Measurements from ENCODE around the gene MEA1. TPM values are rescaled to one million over a fixed set of nuclear protein-coding genes. Genes with fewer than 3 reads are reported as not detected.
"Not testable (repeated sequence)": the region's sequence is repeated elsewhere in the genome, so short reads cannot be mapped to it uniquely, and the experiment has no call there.

Gene MEA1
- total RNA-seq, 1 donor from 2014 or later: 94.3 TPM

DNA sequence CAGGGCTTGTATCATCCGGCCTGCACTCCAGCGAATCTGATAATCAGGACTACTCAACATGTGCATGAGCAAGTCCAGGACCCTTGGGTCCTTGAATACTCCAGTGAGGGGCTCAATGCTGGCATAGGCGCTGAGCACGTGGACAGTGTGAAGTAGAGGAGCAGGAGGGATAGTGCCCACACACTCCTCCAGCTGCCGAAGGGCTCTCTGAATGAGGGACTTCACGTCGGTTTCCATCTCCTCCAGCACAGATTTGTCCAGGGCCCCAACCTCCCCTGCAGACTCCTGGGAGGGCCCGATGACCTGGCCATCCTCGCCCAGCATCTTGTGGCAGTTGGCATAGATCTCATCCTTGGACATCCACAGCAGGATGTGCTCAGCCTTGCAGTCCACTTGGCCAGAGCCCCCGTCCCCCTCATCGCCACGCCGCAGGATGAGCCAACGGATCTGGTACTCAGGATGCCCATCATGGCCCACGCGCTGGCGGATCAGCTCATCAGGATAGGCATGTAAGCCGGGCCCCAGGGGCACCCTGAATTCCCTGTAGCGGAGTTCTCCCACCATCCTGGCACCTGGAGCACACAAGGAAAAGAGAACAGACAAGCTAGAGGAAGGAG lies 38.6 kb upstream of the MEA1 start:
- H3K4me3 Mint-ChIP-seq: peak overlapping the region; percentile 96
- H3K27ac Mint-ChIP-seq: peak overlapping the region; percentile 98
- peaks cover 32% of the 10 kb centered on the region for H3K4me1 Mint-ChIP-seq
- intact Hi-C loops (cut with micrococcal nuclease): loop anchor here (5.0 to 10.0 kb wide), 4 partner anchors 75 to 488 kb away; partner anchors contain the start of genes PEX6, POLR1C, UBR2 and YIPF3
- H3K36me3 Mint-ChIP-seq (ENCODE audit: low read depth): peaks cover 40% of the 10 kb centered on the region
- DNase-seq: no peak
- no peaks in the 10 kb centered on the region for H3K9me3 Mint-ChIP-seq
- no peaks in the 10 kb centered on the region for H3K27me3 Mint-ChIP-seq

DNA sequence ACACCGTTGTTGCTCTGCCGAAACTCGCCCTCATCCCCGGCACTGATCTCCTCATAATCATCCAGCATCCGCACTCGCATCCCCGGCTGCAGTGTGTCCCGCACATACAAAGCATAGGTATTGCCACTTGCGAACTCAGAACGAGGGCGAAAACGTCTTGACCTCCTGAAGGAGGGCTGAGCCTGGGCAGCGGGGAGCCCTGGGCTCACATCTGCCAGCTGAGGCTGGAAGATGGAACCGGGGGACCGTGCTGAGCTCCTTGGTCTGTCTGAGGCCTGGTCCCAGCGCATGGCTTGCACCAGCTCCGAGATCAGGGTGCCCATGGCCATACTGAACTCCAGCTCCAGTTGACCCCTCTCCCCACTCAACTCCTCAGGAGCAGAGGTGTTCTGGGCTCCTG lies 37.2 kb upstream of the MEA1 start:
- Mint-ChIP-seq H3K27ac (no peak overlapping the region), H3K4me1 (peaks cover 32% of the 10 kb centered on the region), H3K9me3 (no peaks in the 10 kb centered on the region), H3K4me3 (peak overlapping the region; percentile 22), H3K36me3 (ENCODE audit: low read depth) (peaks cover 44% of the 10 kb centered on the region), H3K27me3 (no peaks in the 10 kb centered on the region)
- intact Hi-C loops (cut with micrococcal nuclease): loop anchor here (5.0 to 10.0 kb wide), 4 partner anchors 74 to 486 kb away; partner anchors contain the start of genes PEX6, POLR1C, UBR2 and YIPF3
- no peak for DNase-seq

- H3K4me1 Mint-ChIP-seq: peaks cover 20% of the 10 kb centered on the region
- intact Hi-C loops (cut with micrococcal nuclease): no loop called here
Observed at GRCh38 chr6:43047998-43048397, 34.3 kb upstream of the MEA1 start.

GRCh38 chr6:43045371-43045930 lies 31.7 kb upstream of the MEA1 start:
- no peaks in the 10 kb centered on the region for H3K9me3 Mint-ChIP-seq
- H3K27me3 Mint-ChIP-seq: no peaks in the 10 kb centered on the region
- H3K4me3 Mint-ChIP-seq: no peak overlapping the region
- DNase-seq: no peak
- no peak overlapping the region for H3K27ac Mint-ChIP-seq
- peaks cover 40% of the 10 kb centered on the region for H3K36me3 Mint-ChIP-seq (ENCODE audit: low read depth)
- intact Hi-C loops (cut with micrococcal nuclease): no loop called here
- no peaks in the 10 kb centered on the region for H3K4me1 Mint-ChIP-seq

More at GRCh38 chr6:43047998-43048397, 34.3 kb upstream of the MEA1 start:
- H3K9me3 Mint-ChIP-seq: no peaks in the 10 kb centered on the region
- H3K27ac Mint-ChIP-seq: no peak overlapping the region
- no peak overlapping the region for H3K4me3 Mint-ChIP-seq
- no peak for DNase-seq
- H3K36me3 Mint-ChIP-seq (ENCODE audit: low read depth): peaks cover 44% of the 10 kb centered on the region
- no peaks in the 10 kb centered on the region for H3K27me3 Mint-ChIP-seq

GRCh38 chr6:43043310-43043709 lies 29.6 kb upstream of the MEA1 start:
- peaks cover 43% of the 10 kb centered on the region for H3K36me3 Mint-ChIP-seq (ENCODE audit: low read depth)
- intact Hi-C loops (cut with micrococcal nuclease): no loop called here
- no peak for DNase-seq
- H3K9me3 Mint-ChIP-seq: no peaks in the 10 kb centered on the region
- H3K4me1 Mint-ChIP-seq: no peaks in the 10 kb centered on the region
- no peak overlapping the region for H3K27ac Mint-ChIP-seq
- H3K27me3 Mint-ChIP-seq: no peaks in the 10 kb centered on the region
- no peak overlapping the region for H3K4me3 Mint-ChIP-seq

GRCh38 chr6:43041475-43041874 lies 27.7 kb upstream of the MEA1 start:
- H3K27me3 Mint-ChIP-seq; H3K4me1 Mint-ChIP-seq; H3K4me3 Mint-ChIP-seq; H3K9me3 Mint-ChIP-seq; DNase-seq; intact Hi-C loops (cut with micrococcal nuclease); H3K27ac Mint-ChIP-seq: not testable (repeated sequence)
- H3K36me3 Mint-ChIP-seq (ENCODE audit: low read depth): peaks cover 54% of the 10 kb centered on the region

DNA sequence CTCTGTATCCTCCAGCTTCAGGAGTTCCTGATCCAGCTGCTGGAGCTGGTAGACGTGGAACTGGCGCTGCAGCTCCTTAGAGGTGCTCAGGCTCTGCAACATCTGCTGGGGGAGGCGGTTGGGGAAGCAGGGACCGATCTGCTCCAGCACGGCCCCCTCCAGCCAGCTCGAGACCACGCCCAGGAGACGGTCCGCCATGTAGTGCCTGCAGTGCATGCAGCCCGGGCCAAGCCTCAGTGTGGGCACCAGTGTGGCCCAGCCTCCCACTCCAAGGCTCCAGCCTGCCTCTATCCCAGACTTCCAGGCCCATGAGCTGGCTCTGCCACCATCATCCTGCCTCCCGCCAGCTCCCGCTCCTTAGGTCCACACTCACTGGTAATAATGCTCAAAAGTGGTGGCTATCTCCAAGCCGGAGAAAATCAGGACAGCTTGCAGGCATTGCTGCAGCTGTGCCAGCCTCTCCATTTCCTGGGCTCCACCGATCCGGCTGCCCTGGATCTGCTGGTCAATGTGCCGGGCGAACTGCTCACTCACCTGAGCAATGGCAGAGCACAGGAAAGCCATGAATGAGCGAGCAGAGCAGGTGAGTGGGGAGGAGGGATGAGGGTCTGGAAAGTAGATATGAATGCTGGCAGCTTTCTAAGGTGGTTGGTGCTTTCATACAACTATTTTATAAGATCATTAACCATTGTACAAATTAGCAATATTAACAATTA lies 27.0 kb upstream of the MEA1 start:
- Mint-ChIP-seq H3K9me3 (no peaks in the 10 kb centered on the region), H3K36me3 (ENCODE audit: low read depth) (peaks cover 50% of the 10 kb centered on the region), H3K27ac (no peak overlapping the region), H3K27me3 (no peaks in the 10 kb centered on the region), H3K4me1 (no peaks in the 10 kb centered on the region), H3K4me3 (no peak overlapping the region)
- intact Hi-C loops (cut with micrococcal nuclease): no loop called here
- DNase-seq: no peak

DNA sequence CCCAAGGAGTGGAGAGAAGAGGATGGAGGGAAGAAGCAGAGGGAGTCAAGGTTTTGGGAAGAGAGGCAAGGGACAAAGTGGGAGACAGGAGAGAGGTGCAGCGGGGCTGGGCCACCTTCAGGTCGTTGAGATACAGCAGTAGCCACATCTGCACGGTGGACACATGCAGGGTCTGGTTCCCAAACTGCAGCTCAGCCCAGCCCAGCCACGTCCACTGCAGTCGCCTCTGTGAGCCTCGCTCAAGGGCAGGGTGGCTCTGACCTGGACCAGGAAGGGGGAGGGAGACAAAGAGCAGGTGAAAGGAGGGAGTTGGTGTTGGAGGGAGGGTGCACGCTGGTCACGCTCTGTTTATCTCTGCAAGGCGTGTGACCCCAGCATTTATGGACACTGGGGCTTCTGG lies 25.0 kb upstream of the MEA1 start:
- Mint-ChIP-seq H3K27ac (no peak overlapping the region), H3K4me1 (peaks cover 3% of the 10 kb centered on the region), H3K27me3 (no peaks in the 10 kb centered on the region), H3K4me3 (no peak overlapping the region), H3K9me3 (no peaks in the 10 kb centered on the region), H3K36me3 (ENCODE audit: low read depth) (peaks cover 51% of the 10 kb centered on the region)
- intact Hi-C loops (cut with micrococcal nuclease): no loop called here
- no peak for DNase-seq

DNA sequence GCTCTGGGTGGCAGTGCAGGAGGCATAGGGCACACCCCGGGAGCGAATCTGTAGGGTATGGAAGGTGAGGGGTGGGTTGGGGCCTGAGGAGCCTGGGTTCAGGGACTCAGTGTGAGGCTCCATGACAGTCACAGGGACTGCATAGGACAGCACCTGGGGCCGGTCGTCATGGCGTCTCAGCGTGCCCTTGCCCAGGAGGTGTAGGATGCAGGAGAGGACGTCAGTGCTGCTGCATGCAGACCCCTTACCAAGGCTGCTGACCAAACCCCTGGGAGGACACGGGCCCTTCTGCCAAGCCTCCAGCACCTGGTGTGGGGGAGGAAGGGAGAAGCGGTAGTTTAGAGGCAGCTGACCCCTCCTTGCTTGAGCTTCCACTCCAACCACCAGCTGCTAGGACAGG lies 24.0 kb upstream of the MEA1 start:
- Mint-ChIP-seq H3K27ac (no peak overlapping the region), H3K27me3 (no peaks in the 10 kb centered on the region), H3K4me1 (peaks cover 7% of the 10 kb centered on the region), H3K9me3 (no peaks in the 10 kb centered on the region), H3K36me3 (ENCODE audit: low read depth) (peaks cover 50% of the 10 kb centered on the region), H3K4me3 (no peak overlapping the region)
- intact Hi-C loops (cut with micrococcal nuclease): no loop called here
- DNase-seq: no peak

DNA sequence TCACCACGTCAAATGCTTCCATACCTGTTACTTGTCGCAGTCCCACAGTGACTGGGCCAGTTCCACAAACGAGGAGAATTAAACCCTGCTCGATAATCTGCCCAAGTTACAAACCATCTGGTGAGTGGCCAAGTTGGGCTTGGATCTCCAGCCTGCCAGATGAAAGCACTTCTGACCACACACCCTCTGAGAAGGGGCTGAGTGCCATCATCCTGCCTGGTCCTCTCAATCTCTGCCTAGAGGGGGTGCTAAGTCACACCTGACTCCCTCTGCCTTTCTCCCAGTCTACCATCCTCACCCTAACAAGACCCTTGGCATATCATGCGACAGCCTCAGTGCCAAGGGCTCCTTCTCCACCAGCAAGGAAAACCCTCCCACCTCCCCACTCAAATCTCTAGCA lies 23.5 kb upstream of the MEA1 start:
- Mint-ChIP-seq H3K4me3 (no peak overlapping the region), H3K27me3 (no peaks in the 10 kb centered on the region), H3K4me1 (peaks cover 7% of the 10 kb centered on the region), H3K27ac (no peak overlapping the region), H3K36me3 (ENCODE audit: low read depth) (peaks cover 49% of the 10 kb centered on the region), H3K9me3 (no peaks in the 10 kb centered on the region)
- intact Hi-C loops (cut with micrococcal nuclease): no loop called here
- no peak for DNase-seq

- Mint-ChIP-seq H3K4me3 (no peak overlapping the region), H3K9me3 (no peaks in the 10 kb centered on the region), H3K36me3 (ENCODE audit: low read depth) (peaks cover 50% of the 10 kb centered on the region), H3K27me3 (no peaks in the 10 kb centered on the region), H3K27ac (no peak overlapping the region), H3K4me1 (peaks cover 7% of the 10 kb centered on the region)
- intact Hi-C loops (cut with micrococcal nuclease): no loop called here
- DNase-seq: no peak
Observed at GRCh38 chr6:43036712-43037111, 23.0 kb upstream of the MEA1 start.

GRCh38 chr6:43035495-43036194 lies 21.9 kb upstream of the MEA1 start:
- Mint-ChIP-seq H3K4me1 (peaks cover 7% of the 10 kb centered on the region), H3K27ac (no peak overlapping the region), H3K27me3 (no peaks in the 10 kb centered on the region), H3K9me3 (no peaks in the 10 kb centered on the region), H3K36me3 (ENCODE audit: low read depth) (peaks cover 56% of the 10 kb centered on the region), H3K4me3 (no peak overlapping the region)
- intact Hi-C loops (cut with micrococcal nuclease): no loop called here
- DNase-seq: no peak

GRCh38 chr6:43034190-43034525 lies 20.4 kb upstream of the MEA1 start:
- intact Hi-C loops (cut with micrococcal nuclease): no loop called here
- no peaks in the 10 kb centered on the region for H3K9me3 Mint-ChIP-seq
- H3K4me1 Mint-ChIP-seq: peaks cover 7% of the 10 kb centered on the region
- H3K4me3 Mint-ChIP-seq: no peak overlapping the region
- DNase-seq: no peak
- no peaks in the 10 kb centered on the region for H3K27me3 Mint-ChIP-seq
- peaks cover 57% of the 10 kb centered on the region for H3K36me3 Mint-ChIP-seq (ENCODE audit: low read depth)
- H3K27ac Mint-ChIP-seq: no peak overlapping the region
